ENCODE measurements around the gene IZUMO4. TPM values are rescaled to one million over a fixed set of nuclear protein-coding genes. Genes with fewer than 3 reads are reported as not detected.

IZUMO4 gene
- total RNA-seq, 4 donors from 2014 or later, result 2.1 to 8.1 (median 6.4) TPM

GRCh38 chr19:2100719-2101061 lies 4.0 kb downstream of the IZUMO4 start:
- TF ChIP-seq POLR2AphosphoS5 (IDR thresholded peaks at IDR 0.05) (no peak), CTCF (IDR thresholded peaks at IDR 0.05) (no peak), POLR2A (IDR thresholded peaks at IDR 0.05) (no peak), EP300 (IDR thresholded peaks at IDR 0.05) (no peak)
- Histone ChIP-seq H3K36me3 (peaks cover 53% of the 10 kb centered on the region), H3K27ac (no peak overlapping the region), H3K4me3 (no peak overlapping the region), H3K4me1 (peaks cover 9% of the 10 kb centered on the region), H3K27me3 (no peaks in the 10 kb centered on the region), H3K9me3 (no peaks in the 10 kb centered on the region)
- WGBS, result 83% methylated on average over 6 of the region's 11 CpGs
- DNase-seq (ENCODE audit: low spot score in 2 of 2), result no peak

DNA sequence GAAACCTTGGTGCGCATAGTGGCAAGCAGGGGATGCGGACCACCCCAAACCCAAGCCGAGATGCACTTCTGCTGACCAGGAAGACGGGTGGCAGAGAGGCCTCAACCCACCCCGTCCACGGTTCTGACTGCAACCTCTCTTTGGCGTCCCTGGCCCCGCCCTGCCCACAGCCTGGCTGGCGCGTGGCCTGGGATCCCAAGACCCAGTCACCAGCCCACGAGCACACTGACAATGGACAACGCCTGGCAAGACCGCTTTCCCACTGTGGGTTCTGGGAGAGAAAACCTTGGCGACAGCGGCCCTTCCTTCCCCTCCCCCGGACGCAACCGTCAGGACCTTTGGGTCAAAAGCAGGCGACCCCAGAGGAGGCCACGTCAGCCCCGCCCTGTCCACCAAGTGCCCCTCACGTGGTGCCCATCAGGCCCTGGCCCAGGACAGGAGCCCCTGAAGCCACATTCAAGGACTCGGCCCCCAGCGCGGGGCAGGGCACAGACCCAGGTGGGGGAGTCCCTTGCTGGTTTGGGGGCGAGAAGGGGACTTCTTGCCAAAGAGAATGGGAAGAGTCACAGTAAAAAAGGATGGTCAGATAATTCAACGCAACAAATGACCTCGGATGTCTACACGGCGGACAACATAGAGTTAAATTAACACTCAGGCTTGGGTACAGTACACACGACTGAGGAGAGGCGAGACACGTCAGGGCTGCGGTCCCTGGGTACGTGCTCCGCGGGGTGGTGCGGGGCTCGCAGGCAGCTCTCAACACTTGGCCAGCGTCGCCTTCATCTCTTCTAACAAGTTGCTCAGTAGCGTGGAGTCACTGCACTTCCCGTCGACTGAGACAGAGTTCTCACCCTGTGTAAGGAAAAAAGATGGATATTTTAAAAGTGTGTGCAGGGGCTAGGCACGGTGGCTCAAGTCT lies 5.0 kb downstream of the IZUMO4 start:
- Histone ChIP-seq H3K4me3 (no peak overlapping the region), H3K9me3 (no peaks in the 10 kb centered on the region), H3K27me3 (no peaks in the 10 kb centered on the region), H3K4me1 (peaks cover 9% of the 10 kb centered on the region), H3K27ac (no peak overlapping the region), H3K36me3 (peaks cover 63% of the 10 kb centered on the region)
- DNase-seq (ENCODE audit: low spot score in 2 of 2), result no peak
- no peak for TF ChIP-seq EP300 (IDR thresholded peaks at IDR 0.05)
- no peak for TF ChIP-seq POLR2A (IDR thresholded peaks at IDR 0.05)
- no peak for TF ChIP-seq POLR2AphosphoS5 (IDR thresholded peaks at IDR 0.05)
- TF ChIP-seq CTCF (IDR thresholded peaks at IDR 0.05), result no peak
- WGBS, result 92% methylated on average over 22 of the region's 45 CpGs

GRCh38 chr19:2103045-2103707 lies 6.5 kb downstream of the IZUMO4 start:
- Histone ChIP-seq H3K27me3 (no peaks in the 10 kb centered on the region), H3K36me3 (peaks cover 77% of the 10 kb centered on the region)
- 80% methylated on average over 13 of the region's 20 CpGs for WGBS

DNA sequence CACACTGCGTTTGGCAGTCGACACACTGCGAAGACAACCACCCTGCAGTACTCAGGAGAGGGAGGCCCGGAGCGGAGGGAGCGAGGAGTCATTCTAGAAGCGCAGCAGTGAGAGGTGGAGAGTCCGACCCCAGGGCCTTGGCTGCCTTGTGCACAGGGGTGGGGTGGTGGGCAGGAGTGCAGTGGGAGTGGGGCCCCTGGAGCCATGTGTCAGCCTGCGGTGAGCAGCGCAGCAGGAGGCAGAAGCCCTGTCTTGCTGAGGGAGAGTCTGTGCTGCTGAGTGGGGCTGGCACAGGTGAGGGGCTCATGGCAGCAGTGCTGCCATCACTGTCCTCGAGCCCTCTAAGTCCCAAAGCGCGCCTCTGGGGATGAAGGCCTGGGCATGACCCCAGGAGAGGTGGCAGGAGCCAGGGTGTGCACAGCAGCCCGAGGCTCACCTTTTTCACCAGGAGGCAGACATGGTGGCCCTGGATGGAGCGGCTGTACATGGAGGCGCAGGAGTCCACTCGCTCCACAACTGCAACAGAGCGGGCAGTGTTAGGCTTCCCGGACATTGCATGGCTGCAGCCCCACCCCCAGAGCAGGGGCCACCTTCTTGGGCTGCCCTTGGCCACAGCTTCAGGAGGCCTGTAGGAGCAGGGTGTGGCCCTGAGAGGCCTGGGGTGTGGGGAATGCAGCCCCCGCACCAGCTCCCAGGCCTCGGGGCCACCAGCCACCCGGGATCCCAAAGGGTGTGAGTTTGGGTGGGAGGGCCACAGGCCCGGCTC lies 11.7 kb downstream of the IZUMO4 start:
- no peak for DNase-seq (ENCODE audit: low spot score in 2 of 2)
- 96% methylated on average over 9 of the region's 23 CpGs for WGBS
- Histone ChIP-seq H3K36me3 (peaks cover 90% of the 10 kb centered on the region), H3K27me3 (no peaks in the 10 kb centered on the region), H3K9me3 (no peaks in the 10 kb centered on the region), H3K4me1 (no peaks in the 10 kb centered on the region), H3K27ac (no peak overlapping the region), H3K4me3 (no peak overlapping the region)
- TF ChIP-seq POLR2AphosphoS5 (IDR thresholded peaks at IDR 0.05), result no peak
- no peak for TF ChIP-seq POLR2A (IDR thresholded peaks at IDR 0.05)
- TF ChIP-seq EP300 (IDR thresholded peaks at IDR 0.05), result no peak
- TF ChIP-seq CTCF (IDR thresholded peaks at IDR 0.05), result no peak

More at GRCh38 chr19:2103045-2103707, 6.5 kb downstream of the IZUMO4 start:
- TF ChIP-seq CTCF (IDR thresholded peaks at IDR 0.05) (no peak), POLR2A (IDR thresholded peaks at IDR 0.05) (no peak), POLR2AphosphoS5 (IDR thresholded peaks at IDR 0.05) (no peak), EP300 (IDR thresholded peaks at IDR 0.05) (no peak)
- no peak for DNase-seq (ENCODE audit: low spot score in 2 of 2)
- Histone ChIP-seq H3K27ac (no peak overlapping the region), H3K9me3 (no peaks in the 10 kb centered on the region), H3K4me1 (no peaks in the 10 kb centered on the region), H3K4me3 (no peak overlapping the region)
